Epithelial cell of proximal tubule (primary cell): ENCODE data around the gene AOPEP. TPM values are rescaled to one million over a fixed set of nuclear protein-coding genes. Genes with fewer than 3 reads are reported as not detected.

Experiments
- DNase-seq: peaks from one replicate; pipeline ENCODE4 v3.0.0-alpha.2; 2011; ENCODE audit warnings: low read depth
- H3K4me3 ChIP-seq: 2 replicates; pipeline ENCODE4 v1.5.1; 2011; ENCODE audit warnings: low read depth, mild to moderate bottlenecking, low read length
- total RNA-seq: library from RNA; depleted of rRNA; stranded (reverse); fragments of >200 nt; gene quantifications from 2 replicates; pipeline ENCODE4 v1.2.3, GENCODE V29; 2015
- TF ChIP-seq, protein P1 (sequence below): conservative IDR thresholded peaks from 2 replicates; pipeline ENCODE4 v1.5.1; 2012; ENCODE audit warnings: low read depth, mild to moderate bottlenecking, low read length

The AOPEP gene
- total RNA-seq, 1 donor from 2014 or later: 27.0 TPM

GRCh38 chr9:94922691-94923107 lies 196.2 kb downstream of the AOPEP start:
- DNase-seq: no peak
- TF ChIP-seq, protein P1, sequence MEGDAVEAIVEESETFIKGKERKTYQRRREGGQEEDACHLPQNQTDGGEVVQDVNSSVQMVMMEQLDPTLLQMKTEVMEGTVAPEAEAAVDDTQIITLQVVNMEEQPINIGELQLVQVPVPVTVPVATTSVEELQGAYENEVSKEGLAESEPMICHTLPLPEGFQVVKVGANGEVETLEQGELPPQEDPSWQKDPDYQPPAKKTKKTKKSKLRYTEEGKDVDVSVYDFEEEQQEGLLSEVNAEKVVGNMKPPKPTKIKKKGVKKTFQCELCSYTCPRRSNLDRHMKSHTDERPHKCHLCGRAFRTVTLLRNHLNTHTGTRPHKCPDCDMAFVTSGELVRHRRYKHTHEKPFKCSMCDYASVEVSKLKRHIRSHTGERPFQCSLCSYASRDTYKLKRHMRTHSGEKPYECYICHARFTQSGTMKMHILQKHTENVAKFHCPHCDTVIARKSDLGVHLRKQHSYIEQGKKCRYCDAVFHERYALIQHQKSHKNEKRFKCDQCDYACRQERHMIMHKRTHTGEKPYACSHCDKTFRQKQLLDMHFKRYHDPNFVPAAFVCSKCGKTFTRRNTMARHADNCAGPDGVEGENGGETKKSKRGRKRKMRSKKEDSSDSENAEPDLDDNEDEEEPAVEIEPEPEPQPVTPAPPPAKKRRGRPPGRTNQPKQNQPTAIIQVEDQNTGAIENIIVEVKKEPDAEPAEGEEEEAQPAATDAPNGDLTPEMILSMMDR: no peak
- H3K4me3 ChIP-seq: no peak overlapping the region

- TF ChIP-seq, protein P1: no peak
- DNase-seq: no peak
Observed at GRCh38 chr9:94923326-94924089, 197.0 kb downstream of the AOPEP start.

DNA sequence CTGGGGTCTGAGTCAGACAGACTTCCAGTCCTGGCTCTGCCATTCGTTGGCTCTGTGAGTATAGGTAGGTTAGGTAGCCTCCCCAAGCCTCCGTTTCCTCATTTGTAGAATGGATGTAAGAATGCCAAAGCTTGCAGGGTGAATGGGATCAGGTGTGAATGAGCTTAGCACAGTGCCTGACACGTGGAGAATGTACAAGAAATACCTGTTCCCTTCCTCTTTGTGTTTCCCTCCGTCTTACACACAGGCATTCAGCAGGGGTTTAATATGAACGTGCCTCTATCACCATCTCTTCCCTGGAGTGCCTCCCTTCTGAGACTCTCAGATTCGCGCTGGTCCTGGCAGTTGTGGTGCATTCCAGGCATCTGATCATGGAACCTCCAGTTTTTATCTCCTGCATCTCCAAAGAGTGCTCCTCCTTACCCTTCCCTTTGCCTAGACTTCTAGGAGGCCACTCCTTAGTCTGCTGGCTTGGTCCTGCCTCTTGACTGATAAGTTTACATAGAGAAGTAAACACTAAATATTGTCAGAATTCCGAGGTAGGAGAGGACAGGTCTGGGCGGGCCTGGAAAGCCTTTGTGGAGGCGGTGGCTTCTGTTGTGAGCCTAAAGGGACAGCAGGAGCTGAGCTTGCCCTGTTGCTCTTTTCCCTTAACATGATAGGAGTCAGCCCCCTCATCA lies 199.4 kb downstream of the AOPEP start:
- TF ChIP-seq, protein P1: no peak
- no peak overlapping the region for H3K4me3 ChIP-seq

More at GRCh38 chr9:94923326-94924089, 197.0 kb downstream of the AOPEP start:
- H3K4me3 ChIP-seq: no peak overlapping the region

GRCh38 chr9:94926431-94926800 lies 199.9 kb downstream of the AOPEP start:
- H3K4me3 ChIP-seq: no peak overlapping the region
- TF ChIP-seq, protein P1: no peak
- DNase-seq: no peak

More for the DNA sequence above, 199.4 kb downstream of the AOPEP start:
- DNase-seq: no peak

DNA sequence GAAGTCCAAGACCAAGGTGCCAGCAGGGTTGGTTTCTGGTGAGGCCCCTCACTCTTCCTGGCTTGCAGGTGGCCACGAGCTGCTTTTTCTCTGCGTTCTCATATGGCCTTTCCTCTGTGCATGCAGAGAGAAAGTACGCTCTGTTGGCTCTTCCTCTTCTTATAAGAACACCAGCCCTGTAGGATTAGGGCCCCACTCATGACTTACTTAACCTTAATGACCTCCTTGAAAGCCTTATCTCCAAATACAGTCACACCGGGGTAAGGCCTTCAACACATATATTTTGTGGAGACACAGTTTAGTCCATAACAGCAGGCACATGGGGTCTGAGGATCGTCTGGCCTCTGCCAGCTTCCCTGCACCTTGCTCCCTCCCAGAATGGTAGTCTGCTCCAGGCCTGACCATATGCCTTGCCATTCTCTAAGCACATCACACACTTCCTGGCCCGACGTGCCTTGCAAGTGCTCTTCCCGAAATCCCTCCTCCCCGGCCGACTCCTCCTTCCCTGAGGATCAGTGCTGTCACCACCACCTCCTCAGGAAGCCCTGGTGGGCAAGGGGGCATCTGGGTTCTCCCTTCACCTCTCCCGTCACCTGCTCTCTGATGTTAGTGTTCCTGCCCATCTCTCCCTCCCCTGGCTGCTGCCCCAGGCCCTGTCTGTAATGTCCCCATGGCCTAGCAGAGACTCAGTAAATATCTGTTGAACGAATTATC lies 200.7 kb downstream of the AOPEP start:
- TF ChIP-seq, protein P1: no peak
- no peak overlapping the region for H3K4me3 ChIP-seq
- no peak for DNase-seq

DNA sequence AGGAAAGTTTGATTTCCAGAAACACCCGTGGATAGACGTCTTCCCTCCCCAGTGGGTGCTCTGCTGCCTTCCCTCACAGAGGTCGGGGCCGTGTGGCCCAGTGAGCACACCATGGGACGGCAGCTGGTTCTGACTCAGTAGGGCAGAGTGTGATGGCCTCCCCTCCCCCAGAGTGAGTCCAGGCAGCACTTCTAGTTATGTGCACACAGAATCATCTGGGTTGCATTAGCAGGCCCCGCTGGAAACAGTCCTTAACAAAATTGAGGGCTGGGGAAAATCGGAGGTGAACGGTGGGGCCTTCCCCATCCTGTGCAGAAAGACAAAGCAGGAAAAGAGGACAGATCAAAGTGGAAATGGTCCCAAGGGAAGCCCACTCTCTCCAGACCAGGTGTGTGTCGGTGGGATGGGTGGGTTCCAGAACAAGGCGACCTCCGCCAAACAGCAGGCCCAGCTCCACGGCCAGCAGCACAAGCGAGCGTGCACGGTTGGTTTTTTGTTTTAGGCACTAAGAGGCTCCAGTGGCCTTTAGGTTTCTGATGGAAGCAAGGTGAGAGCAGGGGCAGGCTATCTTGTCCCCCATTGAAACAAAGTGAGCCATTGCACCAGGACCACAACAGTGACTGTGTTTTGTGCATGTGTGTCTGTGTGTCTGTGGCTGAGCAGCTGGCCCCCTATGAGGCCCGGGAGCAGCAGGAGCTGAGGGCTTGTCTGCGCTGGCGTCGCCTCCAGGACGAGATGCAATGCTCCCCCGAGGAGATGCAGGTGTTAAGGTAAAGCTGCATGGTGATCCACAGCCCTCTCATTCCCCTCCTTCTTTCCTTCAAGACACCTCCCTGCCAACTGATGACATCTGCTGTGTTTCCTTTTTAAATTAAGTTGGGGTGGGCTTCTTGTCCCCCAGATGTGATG lies 201.5 kb downstream of the AOPEP start:
- H3K4me3 ChIP-seq: no peak overlapping the region
- no peak for DNase-seq
- TF ChIP-seq, protein P1: no peak
